ENCODE data around the gene FAR2. TPM values are rescaled to one million over a fixed set of nuclear protein-coding genes. Genes with fewer than 3 reads are reported as not detected.

FAR2 gene
- total and polyA plus RNA-seq, 8 donors, result 0.43 to 2.8 (median 1.1) TPM

DNA sequence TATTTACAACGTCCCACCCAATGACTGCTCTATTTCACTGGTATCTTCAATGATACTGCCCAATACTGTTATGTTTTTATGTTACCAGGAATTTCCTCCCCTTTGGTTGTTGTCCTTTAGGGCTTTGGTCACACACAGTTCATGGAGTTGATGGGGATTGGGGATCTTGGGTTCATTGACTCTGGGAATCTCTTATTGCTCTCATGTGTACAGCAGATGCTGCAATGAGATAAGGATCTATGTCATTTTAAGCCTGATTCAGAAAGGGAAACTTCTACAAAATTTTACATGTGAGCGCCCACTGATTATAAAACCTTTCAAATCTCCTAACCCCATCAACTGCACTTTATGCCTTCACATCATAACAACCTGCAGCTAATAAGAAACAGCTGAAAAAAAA lies 67.2 kb downstream of the FAR2 start:
- Histone ChIP-seq H3K9me3 (no peaks in the 10 kb centered on the region), H3K36me3 (no peaks in the 10 kb centered on the region), H3K27me3 (no peaks in the 10 kb centered on the region), H3K4me3 (no peak overlapping the region), H3K4me1 (no peaks in the 10 kb centered on the region), H3K27ac (no peak overlapping the region)
- DNase-seq (no peak), ATAC-seq (no peak), FAIRE-seq (no peak)
- WGBS, 2 donors, result 53 to 64% methylated on average over 2 of the region's 2 CpGs
- intact Hi-C loops (cut with DNase I), result no loop called here
- TF ChIP-seq CTCF (IDR thresholded peaks at IDR 0.05), result no peak

DNA sequence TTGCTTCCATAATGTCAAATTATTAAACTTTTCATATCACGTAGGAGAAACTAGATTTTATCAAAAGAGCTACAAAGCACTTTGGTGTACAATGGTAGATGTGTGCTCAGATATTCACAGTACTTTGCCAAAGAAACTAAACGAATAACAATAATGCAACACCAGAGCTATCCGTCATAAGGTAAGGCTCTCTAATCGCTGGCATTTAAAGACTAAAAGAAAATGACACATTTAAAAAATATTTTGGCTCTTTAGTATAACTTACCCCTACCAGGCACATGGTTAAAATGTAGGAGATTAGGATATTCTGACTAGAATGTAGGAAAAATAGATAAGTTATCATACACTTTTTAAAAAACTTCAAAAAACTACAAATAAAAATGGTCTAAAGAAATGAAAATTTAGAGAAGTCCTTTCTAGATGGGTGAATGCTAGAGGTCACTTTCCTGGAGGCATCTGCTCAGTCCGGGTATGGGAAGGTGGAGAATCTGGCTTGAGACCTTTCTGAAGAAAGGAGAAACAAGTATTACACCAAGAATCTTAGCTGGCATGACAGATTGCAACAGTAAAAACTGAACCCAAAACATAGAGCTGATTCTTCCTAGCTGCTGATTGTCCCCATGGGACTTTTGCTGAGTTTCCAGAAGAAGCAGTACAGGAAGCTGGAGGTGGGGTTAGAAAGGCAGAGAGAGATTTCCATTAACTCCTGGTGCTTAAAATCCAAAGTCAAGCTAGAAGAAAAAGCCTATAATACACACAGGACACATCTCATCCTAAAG lies 67.9 kb downstream of the FAR2 start:
- DNase-seq (no peak), ATAC-seq (no peak), FAIRE-seq (no peak)
- 47 to 53% methylated on average over 5 of the region's 5 CpGs for WGBS, 2 donors
- Histone ChIP-seq H3K27me3 (no peaks in the 10 kb centered on the region), H3K27ac (no peak overlapping the region), H3K4me1 (no peaks in the 10 kb centered on the region), H3K9me3 (no peaks in the 10 kb centered on the region), H3K36me3 (no peaks in the 10 kb centered on the region), H3K4me3 (no peak overlapping the region)
- no peak for TF ChIP-seq CTCF (IDR thresholded peaks at IDR 0.05)
- intact Hi-C loops (cut with DNase I), result no loop called here

GRCh38 chr12:29220632-29221336 lies 71.7 kb downstream of the FAR2 start:
- intact Hi-C loops (cut with DNase I), result no loop called here
- no peak for TF ChIP-seq CTCF (IDR thresholded peaks at IDR 0.05)
- ATAC-seq (no peak), FAIRE-seq (no peak), DNase-seq (no peak)
- Histone ChIP-seq H3K27ac (no peak overlapping the region), H3K4me3 (no peak overlapping the region), H3K36me3 (no peaks in the 10 kb centered on the region), H3K9me3 (no peaks in the 10 kb centered on the region), H3K27me3 (no peaks in the 10 kb centered on the region), H3K4me1 (no peaks in the 10 kb centered on the region)
- 73 to 79% methylated on average over 18 of the region's 18 CpGs for WGBS, 2 donors

DNA sequence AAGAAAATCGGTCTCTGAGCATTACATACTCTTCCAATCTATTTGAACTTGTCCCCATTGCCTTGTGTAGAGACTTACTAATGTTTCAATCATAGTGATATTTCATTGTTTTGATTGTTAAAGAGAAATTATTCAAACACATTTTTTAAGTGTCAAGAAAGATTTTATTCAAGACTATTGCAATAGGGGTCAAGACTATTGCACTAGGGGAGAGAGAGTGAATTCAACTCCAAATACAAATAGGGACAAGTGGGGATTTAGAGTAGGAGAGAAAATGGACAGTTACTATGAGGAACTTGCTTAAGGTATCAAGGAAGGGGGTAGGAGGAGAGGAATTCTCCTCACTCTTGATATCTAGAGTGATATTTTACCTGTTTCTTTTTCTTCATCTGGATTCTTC lies 73.1 kb downstream of the FAR2 start:
- ATAC-seq (no peak), DNase-seq (no peak), FAIRE-seq (no peak)
- no peaks in the 10 kb centered on the region for H3K27me3 ChIP-seq
- no peak for TF ChIP-seq CTCF (IDR thresholded peaks at IDR 0.05)
- H3K27ac ChIP-seq, result no peak overlapping the region
- no peaks in the 10 kb centered on the region for H3K36me3 ChIP-seq
- no peaks in the 10 kb centered on the region for H3K4me1 ChIP-seq
- 49 to 74% methylated on average over 1 of the region's 1 CpG for WGBS, 2 donors
- no peaks in the 10 kb centered on the region for H3K9me3 ChIP-seq
- intact Hi-C loops (cut with DNase I), result no loop called here
- H3K4me3 ChIP-seq, result no peak overlapping the region

- DNase-seq (no peak), FAIRE-seq (no peak), ATAC-seq (no peak)
- WGBS, 2 donors, result 42 to 43% methylated on average over 2 of the region's 2 CpGs
- TF ChIP-seq CTCF (IDR thresholded peaks at IDR 0.05), result no peak
- H3K4me3 ChIP-seq, result no peak overlapping the region
- H3K27me3 ChIP-seq, result no peaks in the 10 kb centered on the region
- intact Hi-C loops (cut with DNase I), result no loop called here
- no peak overlapping the region for H3K27ac ChIP-seq
- no peaks in the 10 kb centered on the region for H3K36me3 ChIP-seq
- H3K9me3 ChIP-seq, result no peaks in the 10 kb centered on the region
- H3K4me1 ChIP-seq, result no peaks in the 10 kb centered on the region
Measured at GRCh38 chr12:29223426-29223825, 74.3 kb downstream of the FAR2 start.

Data from pancreas (tissue), 10 donors.